Ovary (tissue), 9 donors: ENCODE data around the gene SH2D4B. TPM values are rescaled to one million over a fixed set of nuclear protein-coding genes. Genes with fewer than 3 reads are reported as not detected.

Experiments
- DNase-seq, 5 donors: peaks; one replicate each; pipeline ENCODE4 v3.0.0-alpha.2; 2019 to 2020
- H3K27ac ChIP-seq, 2 donors: fragments of 200-600 bp; one replicate each; pipeline versions ENCODE4 v1.5.1 to v1.8.0; 2019 to 2022
- H3K27me3 ChIP-seq: fragments of 200-600 bp; one replicate; pipeline ENCODE4 v1.8.0; 2022
- H3K36me3 ChIP-seq: fragments of 200-600 bp; sonication (generic); one replicate; pipeline ENCODE4 v1.5.1; 2019
- H3K4me1 ChIP-seq: one replicate; pipeline ENCODE4 v1.8.1; 2013; ENCODE audit warnings: mild to moderate bottlenecking, moderate library complexity; ENCODE audit not compliant: insufficient read depth
- H3K4me3 ChIP-seq: fragments of 200-600 bp; sonication (generic); one replicate; pipeline ENCODE4 v1.5.1; 2017
- H3K9me3 ChIP-seq, 2 donors: fragments of 200-600 bp in 1 of 2; sonication (generic) in 1 of 2; one replicate each; pipeline versions ENCODE4 v1.5.1 to v1.8.1; 2013 to 2019; ENCODE audit warnings: mild to moderate bottlenecking in 1 of 2, moderate library complexity in 1 of 2
- EP300 ChIP-seq: sonication (generic); formaldehyde crosslinking; IDR thresholded peaks from one replicate; pipeline ENCODE4 v1.6.1; 2017; ENCODE audit warnings: antibody characterized with exemption
- POLR2A ChIP-seq: fragments of 450-650 bp; IDR thresholded peaks from one replicate; pipeline ENCODE4 v1.6.1; 2017; ENCODE audit warnings: antibody characterized with exemption, mild to moderate bottlenecking, moderate library complexity
- WGBS, 3 donors: extraction: QIAGEN DNeasy Blood & Tissue Kit in 1 of 3; methylation state at CpG; one replicate each; pipeline versions ENCODE4 v1.1.5 to v1.1.7; 2013 to 2017; 5-methylcytosine and 5-hydroxymethylcytosine counted together
- intact Hi-C, 4 donors: fragments of 100-400 bp; cut with DNase I; formaldehyde crosslinking; loops; one replicate each; pipeline versions ENCODE4 v1.11.0 to v1.15.1; 2022 to 2023
- polyA plus RNA-seq, 2 donors: library from polyadenylated mRNA; stranded (reverse); fragments of 200-250 nt in 1 of 2; fragments of 350-450 nt in 1 of 2; fragmentation: Illumina TruSeq in 1 of 2; extraction: RNeasy Lipid Tissue Mini Kit (QIAGEN cat#74804) in 1 of 2; gene quantifications; one replicate each; pipeline ENCODE4 v1.2.3, GENCODE V29; 2013 to 2014
- total RNA-seq, 7 donors: library from RNA; depleted of rRNA in 2 of 7; stranded (reverse); fragments of >200 nt in 2 of 7; fragmentation: NEBNext Ultra II Directional in 3 of 7; extraction: Animal tissue kit (Norgen Biotek cat#: 25700) in 3 of 7; gene quantifications; one replicate each; pipeline versions ENCODE4 v1.1.0 to v1.2.4, GENCODE V29; 2016 to 2023
- TF ChIP-seq, protein P1 (sequence below), 3 donors: fragments of 450-650 bp in 2 of 3; fragments of 200-600 bp in 1 of 3; IDR thresholded peaks; one replicate each; pipeline versions ENCODE4 v1.5.1 to v1.8.0; 2016 to 2022; ENCODE audit warnings: antibody characterized with exemption in 3 of 3, mild to moderate bottlenecking in 1 of 3
- donor health status: DM: no; HTN: no; CAD: no; lungs with moderate emphysema.
- donor health status: DM: no; HTN: no; CAD: no.
- donor health status: Bipolar disorder and iron deficiency.
- donor health status: DM: yes; HTN: yes; CAD: no.
- donor health status: DM: no; HTN: no; CAD: no.
- donor health status: DM: yes; HTN: yes; CAD: no.

SH2D4B gene
- total and polyA plus RNA-seq, 9 donors = 0.05 to 0.53 (median 0.10) TPM; not detected in 5

DNA sequence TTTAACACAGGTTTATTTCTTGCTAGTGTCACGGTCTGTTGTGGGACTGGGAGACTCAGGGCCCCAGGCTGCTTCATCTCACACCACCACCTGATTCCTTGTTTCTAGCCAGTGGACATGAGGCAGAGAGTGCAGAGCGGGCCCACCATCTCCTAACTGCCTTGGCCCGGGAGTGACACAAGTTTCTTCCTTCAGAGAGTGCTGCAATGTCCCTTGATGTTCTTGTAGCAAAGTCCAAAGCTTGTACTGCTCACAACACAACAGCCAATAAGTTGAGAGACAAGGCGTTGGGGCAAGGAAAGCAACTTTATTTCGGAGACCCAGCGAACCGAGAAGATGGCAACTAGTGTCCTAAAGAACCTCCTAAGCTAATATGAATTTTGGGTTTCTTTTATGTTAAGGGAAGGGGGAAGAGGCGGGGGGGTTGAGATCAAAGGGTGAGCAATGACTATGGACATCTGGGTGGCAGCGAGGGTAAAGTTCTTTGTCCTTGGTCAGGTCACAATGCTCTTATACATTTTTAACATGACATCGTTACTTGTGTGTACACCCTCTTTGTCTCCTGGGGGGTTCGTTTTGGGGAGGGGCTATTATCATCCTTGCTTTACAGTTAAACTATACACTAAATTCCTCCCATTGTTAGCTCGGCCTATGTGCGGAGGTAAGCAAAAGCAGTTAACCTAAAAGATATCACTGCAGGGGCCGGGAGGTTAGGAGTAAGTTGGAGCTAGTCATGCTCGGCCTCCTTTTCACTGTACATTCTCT lies 31.6 kb downstream of the SH2D4B start:
- no peak overlapping the region for H3K4me3 ChIP-seq
- no peaks in the 10 kb centered on the region for H3K36me3 ChIP-seq
- no peak overlapping the region for H3K27ac ChIP-seq
- H3K9me3 ChIP-seq = no peaks in the 10 kb centered on the region
- no peak for DNase-seq
- no peaks in the 10 kb centered on the region for H3K27me3 ChIP-seq
- no peaks in the 10 kb centered on the region for H3K4me1 ChIP-seq
- 91 to 94% (median 93%) methylated on average over 15 of the region's 15 CpGs for WGBS, 3 donors
- intact Hi-C loops = no loop called here
- TF ChIP-seq, protein P1, sequence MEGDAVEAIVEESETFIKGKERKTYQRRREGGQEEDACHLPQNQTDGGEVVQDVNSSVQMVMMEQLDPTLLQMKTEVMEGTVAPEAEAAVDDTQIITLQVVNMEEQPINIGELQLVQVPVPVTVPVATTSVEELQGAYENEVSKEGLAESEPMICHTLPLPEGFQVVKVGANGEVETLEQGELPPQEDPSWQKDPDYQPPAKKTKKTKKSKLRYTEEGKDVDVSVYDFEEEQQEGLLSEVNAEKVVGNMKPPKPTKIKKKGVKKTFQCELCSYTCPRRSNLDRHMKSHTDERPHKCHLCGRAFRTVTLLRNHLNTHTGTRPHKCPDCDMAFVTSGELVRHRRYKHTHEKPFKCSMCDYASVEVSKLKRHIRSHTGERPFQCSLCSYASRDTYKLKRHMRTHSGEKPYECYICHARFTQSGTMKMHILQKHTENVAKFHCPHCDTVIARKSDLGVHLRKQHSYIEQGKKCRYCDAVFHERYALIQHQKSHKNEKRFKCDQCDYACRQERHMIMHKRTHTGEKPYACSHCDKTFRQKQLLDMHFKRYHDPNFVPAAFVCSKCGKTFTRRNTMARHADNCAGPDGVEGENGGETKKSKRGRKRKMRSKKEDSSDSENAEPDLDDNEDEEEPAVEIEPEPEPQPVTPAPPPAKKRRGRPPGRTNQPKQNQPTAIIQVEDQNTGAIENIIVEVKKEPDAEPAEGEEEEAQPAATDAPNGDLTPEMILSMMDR (IDR thresholded peaks at IDR 0.05) = no peak
- TF ChIP-seq EP300 (no peak), POLR2A (no peak)

DNA sequence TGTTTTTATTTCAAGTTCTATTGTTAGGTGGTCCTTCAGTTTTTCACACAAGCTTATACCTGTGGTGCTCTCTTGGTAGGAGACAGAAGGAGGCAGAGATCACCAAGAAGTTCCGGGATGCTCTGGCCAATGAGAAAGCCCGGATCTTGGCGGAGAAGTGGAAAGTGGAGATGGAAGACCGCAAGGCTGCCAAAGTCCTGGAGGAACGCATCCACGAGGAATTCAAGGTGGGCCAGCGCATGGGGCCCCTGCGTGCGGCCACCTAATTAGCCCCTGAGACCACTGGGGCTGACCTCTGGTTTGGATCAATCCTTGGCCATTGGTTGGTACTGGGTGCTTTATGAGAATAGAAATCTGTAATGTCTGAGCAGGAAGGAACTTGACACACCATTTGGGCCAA lies 33.6 kb downstream of the SH2D4B start:
- TF ChIP-seq EP300 (no peak), POLR2A (no peak)
- TF ChIP-seq, protein P1 (IDR thresholded peaks at IDR 0.05) = no peak
- intact Hi-C loops = no loop called here
- H3K36me3 ChIP-seq = no peaks in the 10 kb centered on the region
- 93 to 97% (median 95%) methylated on average over 9 of the region's 9 CpGs for WGBS, 3 donors
- H3K4me1 ChIP-seq = no peaks in the 10 kb centered on the region
- no peaks in the 10 kb centered on the region for H3K27me3 ChIP-seq
- H3K9me3 ChIP-seq = no peaks in the 10 kb centered on the region
- no peak overlapping the region for H3K4me3 ChIP-seq
- DNase-seq = no peak
- H3K27ac ChIP-seq = no peak overlapping the region

DNA sequence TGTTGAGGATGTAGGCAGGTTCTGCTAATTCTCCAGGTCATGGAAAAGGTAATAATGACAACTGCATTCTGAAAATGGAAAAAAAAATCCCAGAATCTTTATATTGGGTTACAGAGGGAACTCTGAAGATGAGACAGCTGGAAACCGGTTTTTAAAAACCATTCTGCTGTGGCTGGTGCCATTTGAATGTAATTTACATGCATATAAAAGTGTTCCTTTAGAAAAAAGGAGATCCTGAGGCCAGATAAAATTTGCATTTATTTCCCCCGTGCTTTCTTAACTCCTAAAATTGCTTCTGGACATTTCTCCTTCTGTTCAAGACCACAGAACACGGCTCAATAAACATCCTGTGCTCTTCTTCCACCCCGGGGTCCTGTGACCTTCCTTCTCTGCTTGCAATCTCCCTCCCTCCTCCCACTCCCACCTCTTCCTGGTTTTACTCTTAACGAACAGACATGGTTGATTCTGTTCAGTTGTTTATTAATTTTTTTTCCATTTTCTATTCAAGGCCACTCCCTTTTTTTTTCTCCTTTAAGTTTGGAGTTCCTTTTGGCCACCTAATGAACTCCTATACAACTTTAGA lies 41.6 kb downstream of the SH2D4B start:
- no peak for DNase-seq
- H3K27ac ChIP-seq = no peak overlapping the region
- TF ChIP-seq, protein P1 (IDR thresholded peaks at IDR 0.05) = no peak
- TF ChIP-seq POLR2A (no peak), EP300 (no peak)
- no peaks in the 10 kb centered on the region for H3K9me3 ChIP-seq
- WGBS, 3 donors = 5 to 18% (median 9%) methylated on average over 5 of the region's 5 CpGs
- no peak overlapping the region for H3K4me3 ChIP-seq
- intact Hi-C loops = no loop called here
- H3K27me3 ChIP-seq = no peaks in the 10 kb centered on the region
- no peaks in the 10 kb centered on the region for H3K4me1 ChIP-seq
- H3K36me3 ChIP-seq = no peaks in the 10 kb centered on the region

DNA sequence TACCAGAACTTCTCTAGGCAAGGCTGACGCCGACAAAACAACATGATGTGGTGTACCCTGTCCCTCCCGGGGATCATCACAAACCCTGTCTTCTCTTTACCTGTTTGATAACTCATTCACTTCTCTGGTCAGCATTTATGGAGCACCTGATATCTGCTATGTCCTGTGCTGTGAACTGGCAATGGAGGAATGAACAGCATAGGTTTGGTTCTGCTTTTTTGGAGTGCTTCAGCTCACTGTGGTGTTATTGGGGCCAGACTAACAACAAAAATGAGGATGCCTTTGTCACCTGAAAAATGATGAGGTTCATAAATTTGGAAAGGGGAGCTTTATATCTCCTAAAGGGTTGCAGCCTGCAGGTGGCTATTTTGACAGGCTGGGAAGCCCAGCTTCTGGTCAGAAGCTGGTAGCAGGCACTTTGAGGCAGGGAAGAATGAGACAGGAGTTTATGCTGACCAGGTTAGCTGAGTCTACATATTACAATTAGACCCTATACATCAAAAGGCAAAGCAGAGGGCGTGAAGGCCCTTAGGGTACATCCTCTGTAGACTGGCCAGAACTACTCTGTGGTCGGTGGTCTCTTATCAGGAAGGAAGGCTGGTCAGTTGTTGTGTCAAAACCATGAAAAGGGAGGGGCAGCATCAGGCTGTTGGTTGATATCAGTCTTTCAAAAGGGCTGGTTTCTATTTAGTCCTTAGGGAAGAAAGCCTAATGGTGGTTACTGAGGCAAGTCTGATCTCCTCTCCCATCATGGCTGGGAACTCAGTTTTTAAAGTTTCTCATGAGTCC lies 42.3 kb downstream of the SH2D4B start:
- H3K36me3 ChIP-seq = no peaks in the 10 kb centered on the region
- H3K4me1 ChIP-seq = no peaks in the 10 kb centered on the region
- WGBS, 3 donors = 59 to 65% (median 63%) methylated on average over 5 of the region's 5 CpGs
- H3K27me3 ChIP-seq = no peaks in the 10 kb centered on the region
- no peak overlapping the region for H3K4me3 ChIP-seq
- H3K27ac ChIP-seq = no peak overlapping the region
- H3K9me3 ChIP-seq = no peaks in the 10 kb centered on the region
- TF ChIP-seq POLR2A = no peak
- no peak for TF ChIP-seq EP300
- TF ChIP-seq, protein P1 (IDR thresholded peaks at IDR 0.05) = no peak
- DNase-seq = no peak
- intact Hi-C loops = no loop called here
